SKM-1 (cell line): ENCODE data around the gene ITSN2.

Experiments
- DNase-seq: peaks from one replicate; lab custom pipeline; 2025; ENCODE audit not compliant: unreplicated experiment; lab: John Stamatoyannopoulos, UW

The ITSN2 gene

DNA sequence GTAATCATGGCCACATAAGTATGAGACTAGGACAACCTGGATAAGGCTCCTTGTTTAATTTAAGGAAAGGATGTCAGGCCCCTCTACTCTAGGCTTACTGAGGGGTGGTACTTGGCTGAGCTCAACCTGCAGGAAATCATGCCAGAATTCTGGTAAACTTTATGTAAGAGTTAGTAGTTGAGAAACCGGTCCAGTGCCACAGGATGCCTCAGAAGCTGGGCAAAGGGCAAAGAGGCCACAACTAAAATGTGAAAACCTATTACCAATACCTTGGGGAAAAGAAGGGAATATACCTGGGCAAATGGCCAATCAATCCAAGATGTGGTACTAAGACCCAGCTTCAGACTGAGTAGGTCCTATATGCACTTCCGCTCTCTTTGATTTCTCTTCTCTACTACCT is 86.7 kb downstream of the ITSN2 start:
- no peak for DNase-seq

DNA sequence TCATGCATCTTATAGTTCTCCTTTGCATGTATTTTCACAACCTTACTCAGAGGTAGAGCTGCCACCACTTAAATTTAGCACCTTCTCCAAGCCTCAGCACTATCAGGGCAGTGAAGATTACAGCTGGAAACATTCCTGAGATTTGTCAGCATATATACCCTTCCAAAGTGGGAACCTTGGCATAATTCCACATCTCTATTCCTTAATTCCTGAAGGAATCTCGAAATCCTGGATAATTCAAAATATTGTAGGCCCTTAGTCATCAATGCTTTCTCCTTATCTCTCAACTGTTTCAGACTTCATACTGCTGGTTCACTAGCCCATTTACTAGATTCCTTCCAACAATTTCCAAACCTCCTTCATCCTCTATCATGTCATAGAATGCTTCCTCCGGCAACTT is 87.4 kb downstream of the ITSN2 start:
- no peak for DNase-seq

DNA sequence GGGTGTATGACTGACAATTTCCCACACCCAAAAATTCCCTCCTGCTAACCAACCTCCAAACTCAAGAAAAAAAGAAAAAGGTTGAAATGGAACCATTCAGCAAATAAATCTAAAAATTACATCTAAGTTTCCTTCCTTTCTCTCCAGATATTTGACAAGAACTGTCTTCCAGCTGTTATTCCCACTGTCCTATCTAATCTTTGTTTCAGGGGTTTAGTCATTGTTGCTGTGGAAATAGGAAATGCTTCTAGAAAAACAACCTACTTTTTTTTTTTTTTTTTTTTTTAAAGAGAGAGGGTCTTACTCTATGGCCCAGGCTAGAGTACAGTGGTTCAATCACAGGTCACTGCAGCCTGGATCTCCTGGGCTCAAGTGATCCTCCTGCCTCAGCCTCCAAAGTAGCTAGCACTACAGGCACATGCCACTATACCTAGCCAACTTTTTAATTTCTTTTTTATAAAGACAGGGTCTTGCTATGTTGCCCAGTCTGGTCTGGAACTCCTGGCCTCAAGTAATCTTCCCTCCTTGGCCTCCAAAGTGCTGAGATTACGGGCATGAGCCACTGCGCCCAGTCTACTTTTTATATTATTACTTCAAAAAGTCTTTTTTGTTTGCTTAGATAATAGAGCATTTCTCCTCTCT is 88.1 kb downstream of the ITSN2 start:
- no peak for DNase-seq

DNA sequence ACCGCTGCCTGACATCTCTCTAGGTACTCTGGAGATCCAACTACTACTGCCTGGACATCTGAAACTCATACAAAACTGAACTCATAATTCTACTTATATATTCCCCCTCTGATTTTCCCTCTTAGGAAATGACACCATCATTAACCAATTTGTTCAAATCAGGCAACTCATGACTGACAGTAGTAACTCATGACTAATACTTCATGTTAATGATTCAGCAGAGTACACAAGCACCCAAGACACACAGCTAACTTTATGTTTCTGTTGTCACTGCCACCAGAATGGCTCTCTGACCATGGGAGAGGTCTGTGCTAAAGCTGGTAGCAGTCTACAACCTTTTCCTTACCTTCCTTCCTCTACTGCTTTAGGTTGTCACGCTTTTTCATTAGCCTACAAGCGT is 91.1 kb downstream of the ITSN2 start:
- no peak for DNase-seq

DNA sequence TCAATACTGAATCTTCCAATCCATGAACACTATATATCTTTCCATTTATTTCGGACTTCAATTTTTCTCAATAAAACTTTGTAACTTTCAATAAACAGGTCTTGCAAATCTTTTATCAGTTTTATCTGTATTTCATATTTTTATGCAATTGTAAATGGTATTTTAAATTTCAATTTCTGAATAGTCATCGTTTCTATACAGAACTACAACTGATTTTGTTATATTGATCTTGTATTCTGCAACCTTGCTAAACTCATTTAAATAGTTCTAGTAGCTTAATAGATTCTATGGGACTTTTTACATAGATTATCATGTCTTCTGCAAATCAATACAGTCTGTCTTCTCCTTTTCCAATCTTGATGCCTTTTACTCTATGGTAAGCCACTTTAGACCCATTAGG is 95.1 kb downstream of the ITSN2 start:
- no peak for DNase-seq

DNA sequence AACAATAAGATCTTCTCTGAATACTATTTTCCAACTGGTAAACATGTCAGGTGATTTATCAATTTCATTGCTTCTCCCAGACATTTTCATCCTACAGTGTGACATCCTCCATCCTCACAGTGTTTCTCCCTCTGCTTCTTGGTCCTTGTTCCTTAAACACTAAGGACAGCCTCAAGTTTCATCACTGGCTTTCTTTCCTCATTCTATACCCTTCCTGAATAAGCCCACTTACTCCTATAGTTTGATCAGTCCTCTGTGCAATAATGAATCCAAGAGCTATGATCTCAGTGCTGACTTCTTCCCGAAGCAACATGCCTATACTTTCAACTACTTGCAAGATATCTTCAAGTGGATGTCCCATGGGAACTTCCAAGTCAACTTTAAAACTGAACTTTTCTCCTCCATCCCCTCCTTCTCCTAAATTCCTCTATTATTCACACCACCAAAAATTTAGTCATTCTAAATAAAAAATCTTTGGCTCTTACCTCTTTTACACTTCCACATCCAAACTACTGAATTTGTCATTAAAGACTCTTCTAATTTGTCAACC is 97.8 kb downstream of the ITSN2 start:
- DNase-seq = no peak

DNA sequence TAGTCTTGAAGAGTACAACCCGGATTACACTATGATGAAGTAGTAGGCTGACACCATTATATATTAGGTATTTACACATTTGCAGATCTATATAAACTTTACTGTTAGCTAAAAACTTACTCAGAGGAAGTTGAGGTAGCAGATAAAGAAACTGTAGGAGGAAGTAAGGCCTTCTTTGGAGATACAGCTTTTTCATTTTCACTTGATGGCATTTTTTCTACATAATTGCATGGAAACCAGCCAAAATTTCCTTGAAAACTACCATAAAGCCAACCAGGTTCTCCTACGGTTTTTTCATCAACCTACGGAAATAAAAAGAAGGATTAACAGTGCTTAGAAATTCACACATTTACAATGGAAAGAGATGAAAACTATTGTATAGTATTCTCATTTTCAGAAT is 98.9 kb downstream of the ITSN2 start:
- DNase-seq = no peak

DNA sequence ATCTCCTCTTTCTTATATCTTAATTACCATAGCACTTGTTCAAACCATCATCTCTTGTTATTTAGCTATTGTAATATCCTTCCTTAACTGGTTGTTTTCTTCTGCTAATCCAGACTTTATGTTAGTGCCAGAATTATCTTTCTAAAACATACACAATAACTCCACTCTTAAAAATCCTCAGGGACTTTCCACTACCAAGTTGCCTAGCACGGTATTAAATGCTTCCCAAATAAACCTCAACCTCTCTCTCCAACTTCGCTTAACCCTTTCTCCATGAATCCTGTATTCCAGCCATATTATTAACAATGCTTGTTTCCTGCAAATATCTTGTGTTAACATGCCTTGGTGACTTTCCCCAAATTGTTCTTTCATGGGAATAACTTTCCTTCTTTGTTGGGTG is 101.0 kb downstream of the ITSN2 start:
- no peak for DNase-seq

DNA sequence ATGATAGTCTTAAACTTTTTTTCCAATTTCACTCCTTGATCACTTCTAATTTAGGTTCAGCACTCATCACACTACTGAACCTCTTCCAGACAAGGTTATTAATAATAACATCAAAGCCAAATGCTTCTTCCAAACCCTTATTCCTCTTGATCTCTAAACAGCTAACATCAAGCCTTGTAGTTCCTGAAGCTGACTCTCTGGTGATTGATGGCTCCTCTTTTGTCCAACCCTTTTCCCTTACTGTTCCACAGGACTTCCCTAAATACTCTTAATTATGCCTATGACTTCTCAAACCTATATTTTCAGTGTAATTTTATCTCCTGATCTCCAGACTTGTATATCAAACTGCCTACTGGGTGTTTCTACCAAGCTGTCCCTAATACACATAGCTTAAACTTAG is 101.6 kb downstream of the ITSN2 start:
- no peak for DNase-seq

DNA sequence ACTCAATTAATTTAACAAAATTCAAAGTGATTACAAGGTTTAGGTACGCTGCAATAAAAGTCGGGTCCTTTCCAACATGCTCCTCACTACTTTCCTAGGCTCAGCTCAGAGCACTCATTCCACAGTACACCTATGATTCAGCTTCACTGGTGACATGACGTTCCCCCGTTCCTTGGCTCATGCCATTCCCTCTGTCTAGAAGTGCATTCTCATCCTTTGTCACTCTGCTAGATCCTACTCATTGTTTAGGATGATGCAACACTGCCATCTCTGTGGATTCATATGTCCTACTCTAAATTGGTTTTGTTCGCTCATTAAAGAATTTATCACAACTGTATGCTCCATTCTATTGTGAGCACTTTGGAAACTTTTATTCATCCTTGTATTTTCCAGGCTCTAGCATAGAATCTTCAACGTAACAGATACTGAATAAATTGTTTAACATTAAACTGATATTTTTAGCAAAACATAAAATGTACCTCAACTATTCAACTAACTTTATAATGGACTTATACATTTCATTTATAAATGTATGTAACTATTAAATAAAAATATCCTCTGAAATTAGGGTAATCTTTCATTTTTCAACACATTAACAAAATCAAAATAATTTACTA is 106.9 kb downstream of the ITSN2 start:
- no peak for DNase-seq

DNA sequence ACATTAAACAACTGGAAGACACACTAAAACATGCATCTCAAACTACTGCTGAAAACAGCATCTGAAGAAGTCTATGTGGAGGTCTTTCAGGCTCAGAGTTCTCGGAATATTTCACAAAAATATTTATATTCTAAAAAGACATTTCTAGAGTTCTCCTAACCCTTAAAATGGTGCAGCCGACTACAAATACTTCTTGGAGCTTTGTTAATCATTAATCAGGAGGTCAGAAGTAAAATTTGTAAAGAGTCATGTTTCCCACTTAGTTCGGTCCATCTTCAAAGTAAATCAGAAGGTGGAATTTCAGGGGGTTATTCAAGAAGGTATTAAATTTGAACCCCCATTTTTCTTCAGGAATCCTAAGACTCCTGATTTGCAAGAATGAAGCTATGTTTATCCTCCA is 112.7 kb downstream of the ITSN2 start:
- DNase-seq = no peak

DNA sequence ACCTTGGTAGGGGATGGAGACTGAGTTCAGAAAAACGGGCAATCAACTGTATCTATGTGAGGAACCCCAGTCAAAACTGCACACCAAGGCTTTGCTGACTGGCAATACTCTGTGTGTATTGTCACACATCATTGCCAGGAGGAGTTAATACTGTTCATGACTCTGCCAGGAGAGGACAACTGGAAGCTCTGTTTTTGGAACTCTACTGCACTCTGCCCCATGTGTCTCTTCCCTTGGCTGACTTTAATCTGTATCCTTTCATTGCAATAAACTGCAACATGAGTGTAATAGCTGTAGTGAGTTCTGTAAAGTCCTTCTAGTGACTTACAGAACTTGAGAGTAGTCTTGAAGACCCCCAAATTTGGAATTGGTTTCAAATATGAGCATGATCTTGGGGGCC is 113.2 kb downstream of the ITSN2 start:
- DNase-seq = no peak

DNA sequence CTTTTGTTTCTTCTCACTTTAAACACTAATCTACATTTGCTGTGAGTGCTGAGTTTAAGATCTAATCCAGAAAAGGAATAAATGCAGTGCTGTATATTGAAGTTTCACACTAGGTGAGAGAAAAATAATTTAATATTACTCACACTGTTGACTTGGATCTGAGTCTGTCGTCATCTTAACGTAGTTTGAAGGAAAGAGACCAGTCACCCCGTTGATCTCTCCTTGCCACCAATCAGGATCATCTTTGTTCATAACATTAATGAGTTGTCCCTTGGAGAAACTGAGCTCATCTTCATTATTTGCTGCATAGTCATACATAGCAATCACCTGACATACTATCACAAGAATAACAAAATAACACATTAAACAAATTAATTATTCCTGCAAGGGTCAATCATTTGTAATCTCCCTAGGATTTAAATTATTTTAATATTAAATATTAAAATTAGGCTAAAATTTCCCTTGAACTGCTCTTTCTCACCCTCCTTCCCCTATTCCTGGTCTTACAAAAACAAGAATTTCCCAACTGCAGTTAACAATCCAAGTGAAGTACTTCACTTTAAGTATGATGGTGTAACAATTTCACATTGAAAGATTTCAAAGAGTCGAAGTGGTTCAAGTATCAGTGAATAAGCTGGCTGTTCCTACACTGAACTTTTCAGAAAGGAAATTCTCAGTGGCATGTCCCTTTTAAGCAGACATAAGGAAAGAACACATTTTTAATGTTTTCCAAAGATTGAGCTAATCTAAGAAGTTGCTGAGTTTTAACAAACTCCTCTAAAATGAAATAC is 114.2 kb downstream of the ITSN2 start:
- no peak for DNase-seq

DNA sequence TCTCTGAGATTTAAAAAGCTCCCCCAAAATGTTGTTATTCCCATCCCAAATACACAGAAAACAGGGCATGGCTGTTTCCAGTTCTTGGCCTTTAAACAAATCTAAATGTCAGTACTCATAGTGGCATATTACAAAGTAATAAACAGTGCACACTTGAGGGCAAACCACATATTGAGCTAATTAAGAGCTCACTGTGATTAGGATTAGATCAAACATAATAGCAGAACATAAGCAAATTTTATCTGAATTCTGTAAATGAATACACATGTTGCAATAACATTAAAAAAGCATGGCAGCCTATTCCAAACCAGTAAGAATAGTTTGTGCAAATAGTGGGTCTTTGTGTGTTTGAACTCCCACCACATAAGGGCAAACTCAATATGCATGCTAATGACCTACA is 118.8 kb downstream of the ITSN2 start:
- DNase-seq = no peak

DNA sequence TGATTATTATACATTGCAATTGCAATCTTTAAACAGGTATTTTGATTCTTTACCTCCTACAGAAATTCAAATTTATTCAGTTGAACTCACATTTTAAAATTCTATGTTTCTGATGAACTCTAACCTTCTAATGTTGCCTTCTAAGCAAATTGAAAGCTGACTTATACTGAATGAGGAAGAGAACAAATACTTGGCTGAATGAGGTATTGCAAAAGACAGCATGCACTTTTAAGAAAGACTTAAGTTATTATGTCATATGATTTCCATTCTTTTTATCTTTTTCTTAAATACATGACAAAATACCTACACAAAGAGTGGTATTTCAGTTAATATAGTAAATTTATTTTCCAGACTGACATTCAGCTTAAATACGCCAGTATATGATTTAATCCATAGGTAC is 120.8 kb downstream of the ITSN2 start:
- DNase-seq = no peak

DNA sequence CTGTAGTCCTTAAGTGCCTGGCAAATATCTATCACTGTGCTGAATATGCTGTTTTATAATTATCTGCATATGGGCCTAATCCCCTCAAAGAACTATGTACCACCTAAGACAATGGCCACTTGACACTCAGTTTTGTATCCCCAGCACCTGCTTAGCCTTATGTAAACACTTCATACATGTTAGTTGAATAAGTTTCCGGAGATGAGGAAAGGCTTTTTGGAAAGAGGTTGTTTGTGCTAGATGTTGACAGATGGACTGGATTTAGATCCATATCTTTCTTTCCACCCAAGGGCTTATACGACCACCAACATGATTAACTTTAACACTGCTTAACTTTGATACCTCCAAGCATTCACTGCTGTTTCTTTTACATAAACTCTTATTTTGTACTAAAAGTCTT is 122.2 kb downstream of the ITSN2 start:
- no peak for DNase-seq

DNA sequence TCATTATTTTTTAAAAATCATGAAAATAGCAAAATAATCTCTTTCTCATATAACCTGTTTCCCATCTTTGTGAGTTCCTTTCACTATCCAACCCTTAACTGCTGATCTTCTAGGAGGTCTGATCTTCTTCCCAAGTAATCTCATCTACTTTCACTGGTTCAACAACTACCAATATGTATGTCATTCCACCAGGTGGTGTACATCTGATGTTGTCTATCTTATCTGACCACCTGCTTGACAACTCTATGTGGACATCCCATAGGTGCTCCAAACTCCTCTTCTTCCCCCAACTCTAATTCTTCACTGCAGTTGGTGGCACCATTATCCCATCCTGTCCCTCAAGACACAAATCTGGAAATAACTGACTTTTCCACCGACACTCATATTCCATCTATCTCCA is 123.0 kb downstream of the ITSN2 start:
- DNase-seq = no peak

DNA sequence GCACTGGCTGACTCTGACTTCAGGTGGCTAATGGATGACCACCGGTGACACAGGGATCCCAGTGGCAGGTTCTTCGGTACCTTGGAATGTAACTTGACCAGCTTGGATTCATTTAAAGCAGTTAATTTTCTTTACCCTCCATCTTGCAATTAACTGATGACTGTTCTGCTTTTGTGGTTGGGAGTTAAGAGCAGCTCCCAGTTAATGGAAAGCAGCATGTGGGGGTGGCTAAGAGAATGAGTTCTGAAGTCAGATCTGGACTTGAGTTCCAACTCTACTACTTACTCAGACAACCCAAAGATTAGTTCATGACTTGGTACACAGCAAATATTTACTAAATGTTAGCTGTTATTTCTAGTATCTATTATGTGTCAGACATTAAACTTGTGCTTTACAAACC is 127.0 kb downstream of the ITSN2 start:
- no peak for DNase-seq

DNA sequence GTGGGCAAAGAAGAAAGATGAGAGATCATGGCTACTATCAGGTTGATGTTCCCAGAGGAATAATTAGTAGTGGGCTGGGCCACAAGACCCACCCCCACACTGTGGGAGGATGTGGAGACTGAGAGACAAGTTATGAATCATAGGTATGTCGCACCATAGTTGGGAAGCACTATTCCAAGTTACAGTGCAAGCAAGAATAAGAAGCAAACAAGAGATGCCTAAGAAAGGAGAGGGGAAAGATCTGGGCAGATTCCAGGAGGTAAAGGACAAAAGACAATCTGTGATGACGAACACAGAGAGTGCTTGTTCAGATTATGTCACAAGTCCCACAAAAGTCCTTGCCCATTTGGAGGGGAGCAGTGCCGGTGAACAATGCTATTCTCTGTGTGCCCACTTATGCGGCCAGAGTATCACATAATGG is 128.9 kb downstream of the ITSN2 start:
- no peak for DNase-seq

DNA sequence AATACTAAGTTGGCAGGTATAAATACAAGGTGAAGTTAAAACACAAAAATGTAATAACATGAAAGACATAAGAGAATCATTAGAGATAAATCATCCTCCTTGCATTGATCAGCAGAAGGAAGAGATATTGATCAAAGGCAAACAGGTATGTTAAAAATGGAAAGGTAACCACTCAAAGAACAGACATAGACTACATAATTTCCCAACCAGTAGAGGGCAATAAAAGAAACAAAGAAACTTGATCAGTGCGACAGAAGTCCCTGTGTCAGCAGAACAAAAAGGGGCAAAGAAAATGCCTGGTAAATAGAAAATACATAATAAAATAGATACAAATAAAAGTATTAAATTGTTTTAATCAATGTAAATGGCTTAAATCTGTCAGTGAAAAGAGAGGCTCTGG is 131.9 kb downstream of the ITSN2 start:
- no peak for DNase-seq

DNA sequence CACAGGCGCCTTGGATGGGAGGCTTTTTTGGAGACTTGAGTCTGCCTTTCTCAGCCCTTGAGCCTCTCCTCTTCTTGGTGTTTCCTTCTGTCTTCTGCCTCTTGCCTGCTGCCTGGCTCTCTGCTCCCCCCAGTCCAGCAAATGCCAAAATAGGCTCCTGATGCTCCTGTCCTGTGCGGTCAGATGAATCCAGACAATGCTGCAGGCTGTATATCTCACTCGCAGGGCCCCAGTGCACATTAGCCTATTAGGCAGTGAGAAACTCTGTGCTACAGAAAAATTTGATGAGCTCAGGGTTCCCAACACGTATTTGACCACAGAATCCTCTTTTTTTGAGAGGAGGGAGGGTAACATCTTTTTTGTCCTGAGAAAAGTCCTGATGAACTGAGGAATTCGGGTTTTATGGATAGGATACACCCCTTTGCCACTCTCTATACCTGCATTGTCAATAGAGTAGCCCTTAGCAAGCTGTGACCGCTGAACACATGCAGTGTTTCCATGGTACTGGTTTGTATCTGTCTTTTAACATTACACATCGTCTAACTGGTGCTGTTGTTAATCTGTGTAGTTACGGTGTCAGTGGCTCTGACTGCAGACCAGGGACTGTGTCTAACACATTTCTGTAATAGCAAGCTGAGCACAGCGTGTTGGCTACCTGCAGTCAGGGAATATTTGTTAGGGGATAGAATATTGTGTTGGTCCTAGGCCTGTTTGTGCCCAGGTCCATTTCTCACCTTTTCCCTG is 134.7 kb downstream of the ITSN2 start:
- DNase-seq = no peak

DNA sequence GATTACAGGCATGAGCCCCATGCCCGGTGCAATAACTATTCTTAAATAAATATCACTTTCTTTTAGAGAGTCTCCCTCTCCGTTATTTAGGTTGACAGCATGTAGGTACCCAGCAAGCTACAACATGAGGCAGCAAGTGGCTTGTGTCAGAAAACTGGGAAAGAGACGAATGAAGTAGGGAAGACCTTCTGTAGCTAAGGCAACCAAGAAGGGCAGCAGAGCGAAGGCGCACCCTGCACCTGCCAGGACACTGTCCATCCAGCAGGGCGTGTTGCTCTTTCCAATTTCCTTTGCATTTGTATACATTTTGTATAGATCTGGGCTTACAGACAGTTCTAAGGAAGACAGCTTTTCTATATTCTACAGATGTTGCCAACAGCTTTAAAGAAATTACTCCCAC is 137.4 kb downstream of the ITSN2 start:
- DNase-seq = no peak
